ENCODE data around the gene UGT1A6.

The UGT1A6 gene

DNA sequence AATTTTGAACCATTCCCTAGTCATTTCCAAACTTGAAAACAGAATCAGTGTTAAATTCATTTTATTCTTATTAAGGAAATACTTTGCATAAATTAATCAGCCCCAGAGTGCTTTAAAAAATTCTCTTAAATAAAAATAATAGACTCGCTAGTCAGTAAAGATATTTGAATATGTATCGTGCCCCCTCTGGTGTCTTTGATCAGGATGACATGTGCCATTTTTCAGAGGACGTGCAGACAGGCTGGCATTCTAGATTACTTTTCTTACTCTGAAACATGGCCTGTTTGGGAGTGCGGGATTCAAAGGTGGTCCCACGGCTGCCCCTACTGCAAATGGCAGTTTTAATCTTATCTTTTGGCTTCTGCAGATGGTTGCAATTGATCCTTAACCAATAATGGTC, 79.9 kb downstream of the UGT1A6 start:
- no peaks in the 10 kb centered on the region for H4K20me1 ChIP-seq (ENCODE audit: insufficient read depth, low read length)
- no peaks in the 10 kb centered on the region for H3K4me1 ChIP-seq (ENCODE audit: low read length)
- no peaks in the 10 kb centered on the region for H3K9me3 ChIP-seq (replicated peaks; ENCODE audit: insufficient read depth, low read length)
- H3K27ac ChIP-seq (ENCODE audit: low read length), result no peak overlapping the region
- no peak overlapping the region for H3K9ac ChIP-seq (ENCODE audit: low read length)
- H3K27me3 ChIP-seq (replicated peaks; ENCODE audit: insufficient read depth, low read length), result no peaks in the 10 kb centered on the region
- TF ChIP-seq EZH2phosphoT487 (IDR thresholded peaks at IDR 0.05; ENCODE audit: low read length) (no peak), EZH2 (optimal IDR thresholded peaks at IDR 0.05; ENCODE audit: low read depth, low read length) (no peak)
- TF ChIP-seq, protein P1, sequence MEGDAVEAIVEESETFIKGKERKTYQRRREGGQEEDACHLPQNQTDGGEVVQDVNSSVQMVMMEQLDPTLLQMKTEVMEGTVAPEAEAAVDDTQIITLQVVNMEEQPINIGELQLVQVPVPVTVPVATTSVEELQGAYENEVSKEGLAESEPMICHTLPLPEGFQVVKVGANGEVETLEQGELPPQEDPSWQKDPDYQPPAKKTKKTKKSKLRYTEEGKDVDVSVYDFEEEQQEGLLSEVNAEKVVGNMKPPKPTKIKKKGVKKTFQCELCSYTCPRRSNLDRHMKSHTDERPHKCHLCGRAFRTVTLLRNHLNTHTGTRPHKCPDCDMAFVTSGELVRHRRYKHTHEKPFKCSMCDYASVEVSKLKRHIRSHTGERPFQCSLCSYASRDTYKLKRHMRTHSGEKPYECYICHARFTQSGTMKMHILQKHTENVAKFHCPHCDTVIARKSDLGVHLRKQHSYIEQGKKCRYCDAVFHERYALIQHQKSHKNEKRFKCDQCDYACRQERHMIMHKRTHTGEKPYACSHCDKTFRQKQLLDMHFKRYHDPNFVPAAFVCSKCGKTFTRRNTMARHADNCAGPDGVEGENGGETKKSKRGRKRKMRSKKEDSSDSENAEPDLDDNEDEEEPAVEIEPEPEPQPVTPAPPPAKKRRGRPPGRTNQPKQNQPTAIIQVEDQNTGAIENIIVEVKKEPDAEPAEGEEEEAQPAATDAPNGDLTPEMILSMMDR (IDR thresholded peaks at IDR 0.05; ENCODE audit: low read length), result no peak
- H3K9me2 ChIP-seq (replicated peaks; ENCODE audit: insufficient read depth, low read length), result no peaks in the 10 kb centered on the region
- H3K4me2 ChIP-seq (ENCODE audit: low read depth, low read length), result no peak overlapping the region
- H3K36me3 ChIP-seq (replicated peaks; ENCODE audit: insufficient read depth, low read length), result no peaks in the 10 kb centered on the region
- H3K4me3 ChIP-seq (ENCODE audit: low read length), result no peak overlapping the region
- no peaks in the 10 kb centered on the region for H3K79me2 ChIP-seq (ENCODE audit: low read length)
- DNase-seq, result no peak
- H2AFZ ChIP-seq (ENCODE audit: low read length), result no peak overlapping the region
- H3F3A ChIP-seq (ENCODE audit: insufficient read depth, low read length), result no peaks in the 10 kb centered on the region

DNA sequence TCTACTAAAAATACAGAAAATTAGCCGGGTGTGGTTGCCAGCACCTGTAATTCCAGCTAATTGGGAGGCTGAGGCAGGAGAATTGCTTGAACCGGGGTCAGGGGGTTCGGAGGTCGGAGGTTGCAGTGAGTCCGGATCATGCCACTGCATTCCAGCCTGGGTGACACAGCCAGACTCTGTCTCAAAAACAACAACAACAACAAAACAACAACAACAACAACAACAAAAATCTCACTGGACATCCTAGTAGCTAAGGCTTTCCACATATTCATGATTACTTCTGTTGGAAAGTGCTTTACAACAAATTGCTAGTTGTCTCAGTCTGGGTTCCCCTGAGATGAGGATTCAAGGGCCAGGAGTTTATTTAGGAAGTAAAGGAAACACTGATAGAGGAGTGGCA, 81.2 kb downstream of the UGT1A6 start:
- Histone ChIP-seq H3K4me2 (ENCODE audit: low read depth, low read length) (no peak overlapping the region), H3K9me3 (replicated peaks; ENCODE audit: insufficient read depth, low read length) (no peaks in the 10 kb centered on the region), H3F3A (ENCODE audit: insufficient read depth, low read length) (no peaks in the 10 kb centered on the region), H3K27ac (ENCODE audit: low read length) (no peak overlapping the region), H4K20me1 (ENCODE audit: insufficient read depth, low read length) (no peaks in the 10 kb centered on the region), H3K4me1 (ENCODE audit: low read length) (no peaks in the 10 kb centered on the region), H3K4me3 (ENCODE audit: low read length) (no peak overlapping the region), H2AFZ (ENCODE audit: low read length) (no peak overlapping the region), H3K36me3 (replicated peaks; ENCODE audit: insufficient read depth, low read length) (no peaks in the 10 kb centered on the region), H3K9ac (ENCODE audit: low read length) (no peak overlapping the region), H3K27me3 (replicated peaks; ENCODE audit: insufficient read depth, low read length) (no peaks in the 10 kb centered on the region), H3K9me2 (replicated peaks; ENCODE audit: insufficient read depth, low read length) (no peaks in the 10 kb centered on the region), H3K79me2 (ENCODE audit: low read length) (no peaks in the 10 kb centered on the region)
- no peak for DNase-seq
- TF ChIP-seq EZH2 (optimal IDR thresholded peaks at IDR 0.05; ENCODE audit: low read depth, low read length) (no peak), EZH2phosphoT487 (IDR thresholded peaks at IDR 0.05; ENCODE audit: low read length) (no peak)
- TF ChIP-seq, protein P1 (IDR thresholded peaks at IDR 0.05; ENCODE audit: low read length), result no peak

DNA sequence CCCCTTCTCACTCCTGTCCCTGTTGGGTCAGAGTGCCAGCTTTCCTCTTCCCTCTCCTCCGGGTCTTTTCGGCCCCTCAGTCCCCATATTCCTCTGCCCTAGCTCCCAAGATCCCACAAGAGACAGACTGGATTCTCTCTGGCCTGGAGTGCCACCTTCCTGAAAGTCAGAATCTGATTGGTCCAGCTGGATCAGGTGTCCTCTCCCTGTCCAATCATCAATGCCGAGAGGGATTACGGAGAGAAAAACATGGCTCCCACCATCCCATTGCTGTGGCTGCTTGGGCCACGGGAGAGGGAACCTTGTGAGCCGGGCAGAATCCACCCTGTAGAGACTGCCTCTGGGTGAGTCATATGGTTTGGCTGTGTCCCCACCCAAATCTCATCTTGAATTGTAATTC, 82.7 kb downstream of the UGT1A6 start:
- H3K9ac ChIP-seq (ENCODE audit: low read length), result no peak overlapping the region
- no peaks in the 10 kb centered on the region for H3K79me2 ChIP-seq (ENCODE audit: low read length)
- H3K27ac ChIP-seq (ENCODE audit: low read length), result no peak overlapping the region
- H3F3A ChIP-seq (ENCODE audit: insufficient read depth, low read length), result no peaks in the 10 kb centered on the region
- no peak overlapping the region for H3K4me3 ChIP-seq (ENCODE audit: low read length)
- no peaks in the 10 kb centered on the region for H3K9me2 ChIP-seq (replicated peaks; ENCODE audit: insufficient read depth, low read length)
- H4K20me1 ChIP-seq (ENCODE audit: insufficient read depth, low read length), result no peaks in the 10 kb centered on the region
- no peak overlapping the region for H2AFZ ChIP-seq (ENCODE audit: low read length)
- DNase-seq, result no peak
- no peaks in the 10 kb centered on the region for H3K4me1 ChIP-seq (ENCODE audit: low read length)
- no peaks in the 10 kb centered on the region for H3K36me3 ChIP-seq (replicated peaks; ENCODE audit: insufficient read depth, low read length)
- no peaks in the 10 kb centered on the region for H3K9me3 ChIP-seq (replicated peaks; ENCODE audit: insufficient read depth, low read length)
- no peak overlapping the region for H3K4me2 ChIP-seq (ENCODE audit: low read depth, low read length)
- H3K27me3 ChIP-seq (replicated peaks; ENCODE audit: insufficient read depth, low read length), result no peaks in the 10 kb centered on the region
- TF ChIP-seq, protein P1 (IDR thresholded peaks at IDR 0.05; ENCODE audit: low read length), result no peak
- TF ChIP-seq EZH2 (optimal IDR thresholded peaks at IDR 0.05; ENCODE audit: low read depth, low read length), result no peak
- TF ChIP-seq EZH2phosphoT487 (IDR thresholded peaks at IDR 0.05; ENCODE audit: low read length), result no peak

Data from MM.1S (cell line).